GM12873 (cell line): ENCODE measurements around the gene ABCC2.

ENCODE experiments used
- CTCF ChIP-seq: IDR thresholded peaks from 2 replicates; pipeline ENCODE4 v1.5.1; 2012; ENCODE audit warnings: low read depth, mild to moderate bottlenecking, moderate library complexity, low read length, control low read depth; ENCODE audit not compliant: insufficient read depth; ENCODE audit errors: missing control alignments

ABCC2 gene

GRCh38 chr10:99888622-99889021 is 106.2 kb downstream of the ABCC2 start:
- no peak for TF ChIP-seq CTCF

GRCh38 chr10:99894613-99895012 is 112.2 kb downstream of the ABCC2 start:
- no peak for TF ChIP-seq CTCF

- no peak for TF ChIP-seq CTCF
Observed at GRCh38 chr10:99895867-99896266, 113.4 kb downstream of the ABCC2 start.
